Astrocyte of the cerebellum (primary cell): ENCODE results near the gene HLA-E.
A peak's percentile ranks its signal among the peaks of the same experiment; 100 is the strongest.

Experiments used
- DNase-seq: peaks from one replicate; pipeline ENCODE4 v3.0.0-alpha.2; 2011; ENCODE audit warnings: low read depth
- H3K4me3 ChIP-seq: 2 replicates; pipeline ENCODE4 v1.5.1; 2011; ENCODE audit warnings: mild to moderate bottlenecking, low read depth, low read length, moderate library complexity
- in situ Hi-C: cut with HindIII; loops from 2 replicates; pipeline ENCODE4 v1.10.0; 2017; ENCODE audit warnings: low sequenced_read_pairs
- TF ChIP-seq, protein P1 (sequence below): IDR thresholded peaks from 2 replicates; pipeline ENCODE4 v1.5.1; 2012; ENCODE audit warnings: low read length, low read depth, moderate library complexity, mild to moderate bottlenecking; ENCODE audit errors: missing control alignments

HLA-E gene

DNA sequence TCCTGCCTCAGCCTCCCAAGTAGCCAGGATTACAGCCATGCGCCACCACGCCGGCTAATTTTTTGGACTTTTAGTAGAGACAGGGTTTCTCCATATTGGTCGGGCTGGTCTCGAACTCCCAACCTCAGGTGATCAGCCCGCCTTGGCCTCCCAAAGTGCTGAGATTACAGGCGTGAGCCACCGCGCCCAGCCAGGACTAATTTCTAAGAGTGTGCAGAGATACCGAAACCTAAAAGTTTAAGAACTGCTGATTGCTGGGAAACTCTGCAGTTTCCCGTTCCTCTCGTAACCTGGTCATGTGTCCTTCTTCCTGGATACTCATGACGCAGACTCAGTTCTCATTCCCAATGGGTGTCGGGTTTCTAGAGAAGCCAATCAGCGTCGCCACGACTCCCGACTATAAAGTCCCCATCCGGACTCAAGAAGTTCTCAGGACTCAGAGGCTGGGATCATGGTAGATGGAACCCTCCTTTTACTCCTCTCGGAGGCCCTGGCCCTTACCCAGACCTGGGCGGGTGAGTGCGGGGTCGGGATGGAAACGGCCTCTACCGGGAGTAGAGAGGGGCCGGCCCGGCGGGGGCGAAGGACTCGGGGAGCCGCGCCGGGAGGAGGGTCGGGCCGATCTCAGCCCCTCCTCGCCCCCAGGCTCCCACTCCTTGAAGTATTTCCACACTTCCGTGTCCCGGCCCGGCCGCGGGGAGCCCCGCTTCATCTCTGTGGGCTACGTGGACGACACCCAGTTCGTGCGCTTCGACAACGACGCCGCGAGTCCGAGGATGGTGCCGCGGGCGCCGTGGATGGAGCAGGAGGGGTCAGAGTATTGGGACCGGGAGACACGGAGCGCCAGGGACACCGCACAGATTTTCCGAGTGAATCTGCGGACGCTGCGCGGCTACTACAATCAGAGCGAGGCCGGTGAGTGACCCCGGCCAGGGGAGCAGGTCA is at the start of gene HLA-E:
HLA-E (plus strand) TSS at position 429 of the 945 bp plus-strand sequence; CDS start at position 452, 23 bp downstream.
- peak within 1 kb of the TSS; percentile 96 for H3K4me3 ChIP-seq
- in situ Hi-C loops = loop anchor here (5.0 kb wide), 1 partner anchor 53 kb away; no protein-coding TSS in a partner anchor
- DNase-seq = peak; percentile 99
- TF ChIP-seq, protein P1, sequence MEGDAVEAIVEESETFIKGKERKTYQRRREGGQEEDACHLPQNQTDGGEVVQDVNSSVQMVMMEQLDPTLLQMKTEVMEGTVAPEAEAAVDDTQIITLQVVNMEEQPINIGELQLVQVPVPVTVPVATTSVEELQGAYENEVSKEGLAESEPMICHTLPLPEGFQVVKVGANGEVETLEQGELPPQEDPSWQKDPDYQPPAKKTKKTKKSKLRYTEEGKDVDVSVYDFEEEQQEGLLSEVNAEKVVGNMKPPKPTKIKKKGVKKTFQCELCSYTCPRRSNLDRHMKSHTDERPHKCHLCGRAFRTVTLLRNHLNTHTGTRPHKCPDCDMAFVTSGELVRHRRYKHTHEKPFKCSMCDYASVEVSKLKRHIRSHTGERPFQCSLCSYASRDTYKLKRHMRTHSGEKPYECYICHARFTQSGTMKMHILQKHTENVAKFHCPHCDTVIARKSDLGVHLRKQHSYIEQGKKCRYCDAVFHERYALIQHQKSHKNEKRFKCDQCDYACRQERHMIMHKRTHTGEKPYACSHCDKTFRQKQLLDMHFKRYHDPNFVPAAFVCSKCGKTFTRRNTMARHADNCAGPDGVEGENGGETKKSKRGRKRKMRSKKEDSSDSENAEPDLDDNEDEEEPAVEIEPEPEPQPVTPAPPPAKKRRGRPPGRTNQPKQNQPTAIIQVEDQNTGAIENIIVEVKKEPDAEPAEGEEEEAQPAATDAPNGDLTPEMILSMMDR = no peak

DNA sequence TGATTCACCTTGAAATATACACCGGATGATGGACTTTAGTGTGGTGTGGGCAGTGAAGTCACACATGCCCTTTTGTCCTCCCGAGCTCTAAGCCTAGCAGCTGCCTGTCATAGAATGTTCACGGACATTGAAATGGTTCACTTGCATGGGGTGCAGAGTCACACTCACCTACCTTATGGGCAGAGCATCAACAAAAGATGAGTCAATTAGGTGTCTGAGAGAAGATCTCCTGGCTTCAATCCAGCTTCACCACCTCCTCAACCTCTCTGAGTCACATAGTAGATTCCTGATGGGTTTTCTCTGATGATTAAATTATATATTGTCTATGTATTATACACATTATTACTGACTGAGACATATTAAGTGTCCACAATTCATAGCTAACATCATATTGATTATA is 48.1 kb upstream of the HLA-E start:
- no peak overlapping the region for H3K4me3 ChIP-seq
- TF ChIP-seq, protein P1 = no peak
- DNase-seq = no peak
- in situ Hi-C loops = no loop called here

DNA sequence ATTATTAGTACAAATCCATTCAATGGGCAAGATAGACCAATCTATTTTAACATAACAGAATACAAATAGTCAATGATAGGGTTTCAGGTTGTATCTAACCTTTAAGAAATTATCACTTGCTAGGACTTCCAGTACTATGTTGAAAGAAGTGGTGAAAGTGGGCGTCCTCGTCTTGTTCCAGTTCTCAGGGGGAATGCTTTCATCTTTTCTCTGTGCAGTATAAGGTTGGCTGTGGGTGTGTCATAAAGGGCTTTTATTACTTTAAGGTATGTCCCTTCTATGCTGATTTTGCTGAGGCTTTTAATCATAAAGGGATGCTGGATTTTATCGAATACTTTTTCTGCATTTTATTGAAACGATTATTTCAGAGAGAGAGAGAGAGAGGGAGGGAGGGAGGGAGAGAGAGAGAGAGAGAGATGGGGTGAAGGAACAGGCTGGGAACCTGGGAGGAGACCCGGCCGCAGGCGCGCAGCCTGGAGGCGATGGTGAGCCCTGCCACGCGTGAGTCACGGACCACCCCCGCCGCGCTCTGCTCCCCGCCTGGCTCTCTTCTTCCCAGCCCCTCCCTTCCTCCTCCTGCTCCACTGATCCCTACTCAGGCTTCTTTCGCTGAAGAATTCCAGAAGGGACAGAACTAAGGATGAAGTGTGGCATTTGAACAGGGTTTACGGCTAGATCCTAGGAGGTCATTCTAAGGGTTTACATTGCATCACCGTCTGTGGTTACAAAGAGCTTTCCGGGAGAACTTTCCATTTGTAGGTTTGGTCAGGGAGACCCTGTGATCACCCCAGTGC is 45.5 kb upstream of the HLA-E start:
- H3K4me3 ChIP-seq = no peak overlapping the region
- TF ChIP-seq, protein P1 = no peak
- no peak for DNase-seq
- in situ Hi-C loops = no loop called here

DNA sequence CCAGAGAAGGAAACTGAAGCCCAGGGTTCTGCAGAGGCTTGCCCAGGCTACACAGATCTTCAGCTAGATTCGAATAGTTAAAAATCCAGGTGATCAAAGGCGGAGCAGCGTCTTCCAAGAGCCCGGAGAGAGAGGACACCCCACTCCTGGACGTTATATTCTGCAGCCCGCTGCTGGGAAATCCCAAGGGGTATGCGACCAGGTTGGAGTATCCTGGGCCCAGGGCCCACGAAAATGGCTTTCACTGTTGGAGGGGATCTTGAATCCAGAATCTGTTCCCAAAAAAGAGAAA is 44.9 kb upstream of the HLA-E start:
- TF ChIP-seq, protein P1 = no peak
- DNase-seq = no peak
- no peak overlapping the region for H3K4me3 ChIP-seq
- in situ Hi-C loops = no loop called here

DNA sequence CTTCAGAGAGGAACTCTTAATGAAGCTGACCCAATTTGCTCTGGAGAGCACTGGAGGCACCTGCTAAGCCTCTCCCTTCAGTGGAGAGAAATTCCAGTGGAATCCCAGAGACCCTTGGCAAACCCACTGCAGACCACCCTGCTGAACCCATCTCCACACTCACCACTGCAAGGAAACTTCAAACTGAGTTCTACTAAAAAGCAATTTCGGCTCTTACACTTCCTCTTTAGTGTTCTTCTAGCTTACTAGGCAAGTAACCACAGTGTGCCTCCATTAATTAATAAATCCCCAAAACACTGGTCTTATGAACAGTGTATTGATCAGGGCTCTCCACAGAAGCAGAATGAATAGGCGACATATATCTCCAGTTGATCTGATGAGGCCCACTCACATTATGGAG is 43.0 kb upstream of the HLA-E start:
- TF ChIP-seq, protein P1 = no peak
- in situ Hi-C loops = no loop called here
- DNase-seq = no peak
- H3K4me3 ChIP-seq = no peak overlapping the region

DNA sequence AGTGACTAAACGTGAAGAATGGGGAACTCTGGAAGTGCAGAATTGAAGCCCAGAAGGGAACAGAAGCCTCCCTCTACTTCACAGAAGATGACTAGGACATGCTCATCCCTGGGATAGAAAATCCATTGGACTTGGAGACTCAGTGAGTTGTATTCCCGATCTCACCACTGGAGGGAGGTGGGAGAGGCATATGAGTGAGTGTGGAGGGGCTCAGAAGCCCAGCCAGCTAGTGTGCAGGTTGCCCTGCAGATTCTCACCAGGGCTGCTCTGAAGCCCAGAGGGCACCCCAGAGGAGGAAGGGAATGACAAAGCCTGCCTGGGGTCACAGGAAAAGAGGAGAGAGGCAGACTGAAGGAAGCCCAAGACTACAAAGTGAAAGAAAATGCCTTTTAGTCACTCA is 42.1 kb upstream of the HLA-E start:
- in situ Hi-C loops = no loop called here
- no peak overlapping the region for H3K4me3 ChIP-seq
- TF ChIP-seq, protein P1 = peak; percentile 43
- DNase-seq = no peak
